ENCODE results near the gene URI1.

Gene URI1

DNA sequence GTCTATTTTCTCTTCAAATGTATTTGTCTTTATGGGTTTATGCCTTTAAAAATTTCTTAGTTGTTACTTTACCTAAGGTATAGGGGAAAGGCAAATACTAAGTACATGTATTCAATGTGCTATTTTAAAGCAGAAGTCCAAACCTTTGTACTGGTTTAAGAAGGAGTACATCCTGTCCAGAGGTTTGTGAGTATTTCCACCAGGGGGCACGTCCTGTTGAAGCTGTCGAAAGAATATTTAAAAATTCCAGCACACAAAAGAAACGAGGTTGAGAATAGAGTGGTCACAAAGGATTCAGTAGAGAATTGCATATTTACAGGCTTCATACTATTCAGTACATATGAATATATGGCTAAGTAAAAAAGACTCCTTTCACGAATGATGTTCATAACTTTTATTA lies 59.8 kb downstream of the URI1 start:
- peak; percentile 28 for DNase-seq (ENCODE audit: extremely low spot score)
- no peak for TF ChIP-seq FOXA1 (IDR thresholded peaks at IDR 0.05)
- no peak for TF ChIP-seq LEF1 (IDR thresholded peaks at IDR 0.05; ENCODE audit: borderline replicate concordance)
- no peak for TF ChIP-seq ELF4 (IDR thresholded peaks at IDR 0.05)
- no peak for TF ChIP-seq ARNT (IDR thresholded peaks at IDR 0.05)
- no peak for TF ChIP-seq CTBP1 (IDR thresholded peaks at IDR 0.05; ENCODE audit: borderline replicate concordance)
- no peak for TF ChIP-seq PKNOX1 (IDR thresholded peaks at IDR 0.05)
- no peak for TF ChIP-seq NFRKB (IDR thresholded peaks at IDR 0.05)
- no peak for TF ChIP-seq SP1 (IDR thresholded peaks at IDR 0.05)
- no peak for TF ChIP-seq HDGF (IDR thresholded peaks at IDR 0.05; ENCODE audit: borderline replicate concordance)
- TF ChIP-seq L3MBTL2 (conservative IDR thresholded peaks at IDR 0.05) = no peak
- no peak for TF ChIP-seq BHLHE40 (IDR thresholded peaks at IDR 0.05; ENCODE audit: borderline replicate concordance)
- no peak for TF ChIP-seq FOXM1 (IDR thresholded peaks at IDR 0.05; ENCODE audit: borderline replicate concordance)
- TF ChIP-seq FOXK2 (IDR thresholded peaks at IDR 0.05) = no peak
- no peak for TF ChIP-seq ZNF384 (IDR thresholded peaks at IDR 0.05)
- no peak for TF ChIP-seq SUZ12 (IDR thresholded peaks at IDR 0.05)
- no peak for TF ChIP-seq TARDBP (IDR thresholded peaks at IDR 0.05)
- ChIA-PET POLR2A (interaction anchor here (1.0 kb wide), 1 partner anchor 14 kb away, joined by 4 read pairs; no protein-coding TSS in a partner anchor), CTCF (interaction anchor here (0.6 kb wide), 1 partner anchor 13 kb away, joined by 3 read pairs; no protein-coding TSS in a partner anchor)

DNA sequence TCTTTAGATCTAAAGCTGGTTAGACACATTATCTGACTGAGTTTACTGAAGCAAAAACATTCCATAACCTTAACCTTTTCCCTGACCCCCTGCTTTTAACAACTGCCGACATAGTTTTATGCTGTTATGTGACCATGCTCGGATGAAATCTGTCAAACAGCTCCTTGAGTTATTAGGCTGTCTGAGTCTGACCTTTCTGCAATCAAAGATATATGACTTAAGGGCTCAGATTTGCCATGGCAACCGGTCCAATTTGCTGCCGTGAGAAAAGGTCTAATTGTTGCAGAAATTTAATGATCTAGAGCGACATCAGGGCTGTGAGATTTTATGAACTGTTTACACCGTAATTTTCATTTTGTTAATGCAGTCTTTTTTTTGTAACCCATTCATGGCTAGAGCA lies 61.8 kb downstream of the URI1 start:
- ChIA-PET POLR2A (no interaction called here), CTCF (no interaction called here)
- peak; percentile 52 for DNase-seq (ENCODE audit: extremely low spot score)
- TF ChIP-seq SUZ12 (IDR thresholded peaks at IDR 0.05) (no peak), TARDBP (IDR thresholded peaks at IDR 0.05) (no peak), FOXM1 (IDR thresholded peaks at IDR 0.05; ENCODE audit: borderline replicate concordance) (no peak), SP1 (IDR thresholded peaks at IDR 0.05) (no peak), ARNT (IDR thresholded peaks at IDR 0.05) (no peak), CTBP1 (IDR thresholded peaks at IDR 0.05; ENCODE audit: borderline replicate concordance) (peak; percentile 77), BHLHE40 (IDR thresholded peaks at IDR 0.05; ENCODE audit: borderline replicate concordance) (no peak), LEF1 (IDR thresholded peaks at IDR 0.05; ENCODE audit: borderline replicate concordance) (no peak), ELF4 (IDR thresholded peaks at IDR 0.05) (no peak), FOXK2 (IDR thresholded peaks at IDR 0.05) (no peak), L3MBTL2 (conservative IDR thresholded peaks at IDR 0.05) (no peak), ZNF384 (IDR thresholded peaks at IDR 0.05) (peak; percentile 27; the same call in 1 of the 2 replicates), PKNOX1 (IDR thresholded peaks at IDR 0.05) (peak; percentile 97), NFRKB (IDR thresholded peaks at IDR 0.05) (no peak), HDGF (IDR thresholded peaks at IDR 0.05; ENCODE audit: borderline replicate concordance) (no peak), FOXA1 (IDR thresholded peaks at IDR 0.05) (no peak)

- ChIA-PET POLR2A (no interaction called here), CTCF (no interaction called here)
- no peak for DNase-seq (ENCODE audit: extremely low spot score)
Observed at GRCh38 chr19:30004403-30004802, 62.4 kb downstream of the URI1 start.

GRCh38 chr19:30006207-30006606 lies 64.2 kb downstream of the URI1 start:
- TF ChIP-seq BHLHE40 (IDR thresholded peaks at IDR 0.05; ENCODE audit: borderline replicate concordance) (no peak), L3MBTL2 (conservative IDR thresholded peaks at IDR 0.05) (no peak), SP1 (IDR thresholded peaks at IDR 0.05) (no peak)
- ChIA-PET CTCF (no interaction called here), POLR2A (no interaction called here)
- no peak for DNase-seq (ENCODE audit: extremely low spot score)

More at GRCh38 chr19:30004403-30004802, 62.4 kb downstream of the URI1 start:
- TF ChIP-seq ELF4 (IDR thresholded peaks at IDR 0.05) (no peak), FOXA1 (IDR thresholded peaks at IDR 0.05) (no peak), LEF1 (IDR thresholded peaks at IDR 0.05; ENCODE audit: borderline replicate concordance) (no peak), CTBP1 (IDR thresholded peaks at IDR 0.05; ENCODE audit: borderline replicate concordance) (peak; percentile 95), SP1 (IDR thresholded peaks at IDR 0.05) (no peak), FOXK2 (IDR thresholded peaks at IDR 0.05) (peak; percentile 55; the same call in 1 of the 2 replicates), PKNOX1 (IDR thresholded peaks at IDR 0.05) (peak; percentile 65; the same call in 1 of the 2 replicates), ARNT (IDR thresholded peaks at IDR 0.05) (0 out of 2 replicates have a peak, but pooled peaks have one; percentile 26)

GRCh38 chr19:30008169-30008568 lies 66.1 kb downstream of the URI1 start:
- DNase-seq (ENCODE audit: extremely low spot score) = no peak
- TF ChIP-seq SP1 (IDR thresholded peaks at IDR 0.05) (no peak), HDGF (IDR thresholded peaks at IDR 0.05; ENCODE audit: borderline replicate concordance) (no peak), CTBP1 (IDR thresholded peaks at IDR 0.05; ENCODE audit: borderline replicate concordance) (no peak), SUZ12 (IDR thresholded peaks at IDR 0.05) (no peak), ELF4 (IDR thresholded peaks at IDR 0.05) (no peak), L3MBTL2 (conservative IDR thresholded peaks at IDR 0.05) (no peak), PKNOX1 (IDR thresholded peaks at IDR 0.05) (no peak), TARDBP (IDR thresholded peaks at IDR 0.05) (no peak), FOXK2 (IDR thresholded peaks at IDR 0.05) (no peak), ZNF384 (IDR thresholded peaks at IDR 0.05) (no peak), FOXM1 (IDR thresholded peaks at IDR 0.05; ENCODE audit: borderline replicate concordance) (no peak), LEF1 (IDR thresholded peaks at IDR 0.05; ENCODE audit: borderline replicate concordance) (no peak), NFRKB (IDR thresholded peaks at IDR 0.05) (no peak), FOXA1 (IDR thresholded peaks at IDR 0.05) (no peak), ARNT (IDR thresholded peaks at IDR 0.05) (no peak), BHLHE40 (IDR thresholded peaks at IDR 0.05; ENCODE audit: borderline replicate concordance) (no peak)
- CTCF ChIA-PET = interaction anchor here (0.7 kb wide), 1 partner anchor 272 kb away, joined by 3 read pairs; no protein-coding TSS in a partner anchor
- POLR2A ChIA-PET = no interaction called here

All from HEK293T (cell line).